HEK293T (cell line): Measurements from ENCODE around the gene CHAF1A.

ENCODE experiments used
- CTCF ChIA-PET: fragments of 350-600 bp; formaldehyde crosslinking; extraction: SDS; loops from one replicate; lab custom pipeline; 2021; ENCODE audit warnings: antibody characterized with exemption, inconsistent platforms; lab: Yijun Ruan, JAX
- POLR2A ChIA-PET: fragments of 350-600 bp; formaldehyde crosslinking; extraction: SDS; loops from one replicate; lab custom pipeline; 2020; ENCODE audit warnings: antibody characterized with exemption, inconsistent platforms; lab: Yijun Ruan, JAX
- DNase-seq: peaks from one replicate; pipeline ENCODE4 v3.0.0; 2012; ENCODE audit warnings: mixed read lengths; ENCODE audit errors: extremely low spot score
- ARNT ChIP-seq: fragments of 450-650 bp; IDR thresholded peaks from 2 replicates; pipeline ENCODE4 v1.6.1; 2017; ENCODE audit warnings: mild to moderate bottlenecking
- BHLHE40 ChIP-seq: fragments of 450-650 bp; IDR thresholded peaks from 2 replicates; pipeline ENCODE4 v1.6.1; 2016; ENCODE audit warnings: mild to moderate bottlenecking, moderate library complexity, borderline replicate concordance
- CTBP1 ChIP-seq: fragments of 450-650 bp; IDR thresholded peaks from 2 replicates; pipeline ENCODE4 v1.6.1; 2016; ENCODE audit warnings: borderline replicate concordance
- ELF4 ChIP-seq: fragments of 450-650 bp; IDR thresholded peaks from 2 replicates; pipeline ENCODE4 v1.6.1; 2017; ENCODE audit warnings: antibody characterized with exemption
- FOXA1 ChIP-seq: fragments of 450-650 bp; IDR thresholded peaks from 2 replicates; pipeline ENCODE4 v1.6.1; 2016; ENCODE audit warnings: mild to moderate bottlenecking
- FOXK2 ChIP-seq: fragments of 450-650 bp; IDR thresholded peaks from 2 replicates; pipeline ENCODE4 v1.6.1; 2016; ENCODE audit warnings: mild to moderate bottlenecking
- FOXM1 ChIP-seq: fragments of 450-650 bp; IDR thresholded peaks from 2 replicates; pipeline ENCODE4 v1.6.1; 2017; ENCODE audit warnings: mild to moderate bottlenecking, borderline replicate concordance
- HDGF ChIP-seq: fragments of 450-650 bp; IDR thresholded peaks from 2 replicates; pipeline ENCODE4 v1.6.1; 2017; ENCODE audit warnings: antibody characterized with exemption, borderline replicate concordance
- L3MBTL2 ChIP-seq: fragments of 450-650 bp; conservative IDR thresholded peaks from 2 replicates; pipeline ENCODE4 v1.6.1; 2016; ENCODE audit warnings: mild to moderate bottlenecking
- LEF1 ChIP-seq: fragments of 450-650 bp; IDR thresholded peaks from 2 replicates; pipeline ENCODE4 v1.6.1; 2017; ENCODE audit warnings: mild to moderate bottlenecking, borderline replicate concordance
- NFRKB ChIP-seq: fragments of 450-650 bp; IDR thresholded peaks from 2 replicates; pipeline ENCODE4 v1.6.1; 2016; ENCODE audit warnings: mild to moderate bottlenecking, moderate library complexity
- PKNOX1 ChIP-seq: fragments of 450-650 bp; IDR thresholded peaks from 2 replicates; pipeline ENCODE4 v1.6.1; 2016
- SP1 ChIP-seq: fragments of 450-650 bp; IDR thresholded peaks from 2 replicates; pipeline ENCODE4 v1.6.1; 2017
- SUZ12 ChIP-seq: fragments of 450-650 bp; IDR thresholded peaks from 2 replicates; pipeline ENCODE4 v1.6.1; 2016; ENCODE audit warnings: mild to moderate bottlenecking
- TARDBP ChIP-seq: fragments of 450-650 bp; IDR thresholded peaks from 2 replicates; pipeline ENCODE4 v1.6.1; 2016
- ZNF384 ChIP-seq: fragments of 450-650 bp; IDR thresholded peaks from 2 replicates; pipeline ENCODE4 v1.6.1; 2016

The CHAF1A gene

GRCh38 chr19:4442819-4443146 is 40.3 kb downstream of the CHAF1A start:
- POLR2A ChIA-PET, result no interaction called here
- TF ChIP-seq TARDBP (no peak), ELF4 (no peak), NFRKB (no peak), LEF1 (no peak), HDGF (no peak), L3MBTL2 (no peak), SP1 (no peak), SUZ12 (no peak), PKNOX1 (no peak), ARNT (no peak), FOXM1 (no peak), CTBP1 (no peak), ZNF384 (no peak), BHLHE40 (no peak), FOXA1 (no peak), FOXK2 (no peak)
- DNase-seq, result no peak
- CTCF ChIA-PET, result interaction anchor here (0.5 kb wide), 1 partner anchor 175 kb away, joined by 6 read pairs; no protein-coding TSS in a partner anchor

DNA sequence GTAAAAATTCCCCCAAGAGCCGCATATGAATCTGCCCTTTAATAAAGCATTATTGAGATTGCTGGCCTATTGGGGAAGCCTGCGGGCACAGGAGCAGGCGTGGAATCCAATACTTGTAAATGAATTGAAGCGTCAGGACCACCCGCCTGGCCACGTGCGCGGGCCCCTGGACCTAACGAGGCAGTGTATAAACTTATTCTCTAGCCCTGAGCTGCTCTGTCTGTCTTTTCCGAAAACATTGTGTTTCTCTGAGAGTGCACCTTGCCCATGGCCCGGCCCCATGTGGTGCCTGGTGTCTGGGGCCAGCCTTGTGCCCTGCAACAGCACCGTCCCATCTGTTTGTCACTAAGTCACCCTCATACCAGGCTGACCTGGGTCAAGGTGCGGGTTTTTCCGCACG is 40.7 kb downstream of the CHAF1A start:
- TF ChIP-seq TARDBP, result no peak
- TF ChIP-seq FOXM1, result no peak
- TF ChIP-seq BHLHE40, result no peak
- TF ChIP-seq FOXK2, result no peak
- no peak for TF ChIP-seq HDGF
- TF ChIP-seq ARNT, result no peak
- no peak for TF ChIP-seq L3MBTL2
- no peak for TF ChIP-seq LEF1
- TF ChIP-seq SP1, result no peak
- TF ChIP-seq NFRKB, result no peak
- TF ChIP-seq ZNF384, result no peak
- TF ChIP-seq FOXA1, result no peak
- POLR2A ChIA-PET, result interaction anchor here (0.6 kb wide), 1 partner anchor 177 kb away, joined by 3 read pairs; no protein-coding TSS in a partner anchor
- no peak for DNase-seq
- CTCF ChIA-PET, result no interaction called here

GRCh38 chr19:4443966-4444764 is 41.7 kb downstream of the CHAF1A start:
- no peak for TF ChIP-seq SP1
- ChIA-PET CTCF (no interaction called here), POLR2A (interaction anchor here (1.0 to 1.1 kb wide), 2 partner anchors 27 to 32 kb away, joined by 3 read pairs; partner anchors contain the start of gene HDGFL2)
- no peak for DNase-seq

- CTCF ChIA-PET, result no interaction called here
Observed at GRCh38 chr19:4444765-4445741, 42.6 kb downstream of the CHAF1A start.

GRCh38 chr19:4445963-4446703 is 43.7 kb downstream of the CHAF1A start:
- POLR2A ChIA-PET, result no interaction called here
- TF ChIP-seq FOXK2, result no peak
- TF ChIP-seq LEF1, result no peak
- no peak for TF ChIP-seq CTBP1
- no peak for TF ChIP-seq HDGF
- TF ChIP-seq TARDBP, result no peak
- TF ChIP-seq ELF4, result no peak
- TF ChIP-seq ARNT, result no peak
- no peak for TF ChIP-seq PKNOX1
- CTCF ChIA-PET, result no interaction called here
- DNase-seq, result no peak

More at GRCh38 chr19:4444765-4445741, 42.6 kb downstream of the CHAF1A start:
- POLR2A ChIA-PET, result interaction anchor here (1.1 kb wide), 1 partner anchor 27 kb away, joined by 3 read pairs; the partner anchor contains the start of gene HDGFL2
- DNase-seq, result no peak
- TF ChIP-seq TARDBP (no peak), SP1 (no peak), PKNOX1 (no peak), ZNF384 (no peak), BHLHE40 (no peak), NFRKB (no peak), LEF1 (no peak), L3MBTL2 (no peak), ARNT (no peak), FOXM1 (no peak), ELF4 (no peak)
